Measurements from ENCODE around the gene SPATA9. TPM values are rescaled to one million over a fixed set of nuclear protein-coding genes. Genes with fewer than 3 reads are reported as not detected.

SPATA9 gene
- total and polyA plus RNA-seq, 9 of the 15 experiments (the other 6 are each of a cell fraction or from before 2014, with no cell fraction given) = 0.16 to 5.5 (median 0.39) TPM; not detected in 3

- BruUV-seq (replicated peaks) = no TSS peak
Observed at GRCh38 chr5:95627971-95628810, 54.6 kb downstream of the SPATA9 start.

More at GRCh38 chr5:95627971-95628810, 54.6 kb downstream of the SPATA9 start:
- H4K20me1 ChIP-seq (replicated peaks; ENCODE audit: control insufficient read depth, insufficient read depth, low read length) = no peaks in the 10 kb centered on the region
- H3K9ac ChIP-seq (ENCODE audit: insufficient read depth in 1 of 2, low read depth in 2 of 2, low read length in 2 of 2) = no peak overlapping the region
- H3K27ac ChIP-seq (ENCODE audit: extremely low read depth, low read depth, low read length) = no peak overlapping the region
- 11% methylated on average over 4 of the region's 4 CpGs for WGBS (ENCODE audit: insufficient coverage, low coverage, missing lambda C conversion rate)
- intact Hi-C loops (cut with micrococcal nuclease) (no loop called here), in situ Hi-C loops (cut with MboI) (loop anchor here (25.0 kb wide), 1 partner anchor 709 kb away; no protein-coding TSS in a partner anchor)
- CTCF ChIA-PET (ENCODE audit: low intra/inter-chr PET ratio) = no interaction called here
- H3K4me2 ChIP-seq (ENCODE audit: insufficient read depth, low read length) = no peak overlapping the region
- no peak overlapping the region for H2AFZ ChIP-seq (ENCODE audit: low read depth, low read length)
- H3K27me3 ChIP-seq (ENCODE audit: control insufficient read depth in 2 of 2, insufficient read depth in 2 of 2, low read length in 2 of 2) = no peaks in the 10 kb centered on the region
- FAIRE-seq (no peak), ATAC-seq (no peak), DNase-seq (ENCODE audit: extremely low read depth in 1 of 4, low spot score in 3 of 4) (no peak)
- H3K9me1 ChIP-seq (ENCODE audit: control insufficient read depth, insufficient read depth, low read length) = no peaks in the 10 kb centered on the region
- H3K9me3 ChIP-seq (replicated peaks; ENCODE audit: control insufficient read depth, insufficient read depth, low read depth, low read length) = no peaks in the 10 kb centered on the region
- H3K36me3 ChIP-seq (ENCODE audit: control insufficient read depth, insufficient read depth, low read length) = no peaks in the 10 kb centered on the region
- H3K79me2 ChIP-seq (ENCODE audit: control insufficient read depth, insufficient read depth, low read length) = no peaks in the 10 kb centered on the region
- TF ChIP-seq POLR3G (IDR thresholded peaks at IDR 0.05; ENCODE audit: extremely low read depth, insufficient read length, insufficient replicate concordance) (no peak), E2F3 (CRISPR knock-in tag; IDR thresholded peaks at IDR 0.05) (no peak), ZNF212 (CRISPR knock-in tag; IDR thresholded peaks at IDR 0.05) (no peak), BRD9 (IDR thresholded peaks at IDR 0.05; ENCODE audit: low read depth, partially characterized antibody) (no peak), CBFA2T2 (conservative IDR thresholded peaks at IDR 0.05) (no peak), STAT5A (IDR thresholded peaks at IDR 0.05; ENCODE audit: borderline replicate concordance, low read length) (no peak), ARID4B (CRISPR knock-in tag; IDR thresholded peaks at IDR 0.05) (no peak), NCOA1 (IDR thresholded peaks at IDR 0.05; ENCODE audit: low read depth) (no peak), GMEB1 (CRISPR knock-in tag; IDR thresholded peaks at IDR 0.05) (no peak), YBX1 (IDR thresholded peaks at IDR 0.05) (no peak), CREB3L1 (IDR thresholded peaks at IDR 0.05; ENCODE audit: borderline replicate concordance, low read depth) (no peak), SRSF1 (IDR thresholded peaks at IDR 0.05; ENCODE audit: low read depth, low read length) (no peak), ZFP30 (CRISPR knock-in tag; IDR thresholded peaks at IDR 0.05; ENCODE audit: borderline replicate concordance) (no peak)
- POLR2A ChIA-PET = no interaction called here
- H3K4me3 ChIP-seq = no peak overlapping the region
- H3K4me1 ChIP-seq (replicated peaks in 1 of 2; ENCODE audit: control insufficient read depth in 2 of 2, insufficient read depth in 2 of 2, low read length in 2 of 2) = peaks cover 0 to 13% of the 10 kb centered on the region in 2 experiments; a peak in 4 of 5 replicates
